Loucy (cell line): Measurements from ENCODE around the gene SYNE2.

Experiments
- H2AFZ ChIP-seq: fragments of 200-600 bp; sonication (generic); 2 replicates; pipeline ENCODE4 v1.6.0; 2016; ENCODE audit warnings: antibody characterized with exemption, mild to moderate bottlenecking, low read length, moderate library complexity
- H3F3A ChIP-seq: fragments of 200-600 bp; 2 replicates; pipeline ENCODE4 v1.6.0; 2016; ENCODE audit warnings: antibody characterized with exemption, low read depth, mild to moderate bottlenecking
- H3K27me3 ChIP-seq: fragments of 200-600 bp; sonication (generic); 2 replicates; pipeline ENCODE4 v1.6.1; 2014; ENCODE audit warnings: low read length, mild to moderate bottlenecking; ENCODE audit not compliant: insufficient read depth, poor library complexity, severe bottlenecking
- H3K36me3 ChIP-seq: fragments of 200-600 bp; sonication (generic); 2 replicates; pipeline ENCODE4 v1.6.1; 2016; ENCODE audit warnings: low read length; ENCODE audit not compliant: insufficient read depth
- H3K4me1 ChIP-seq: fragments of 200-600 bp; sonication (generic); 2 replicates; pipeline ENCODE4 v1.5.1; 2014; ENCODE audit warnings: low read length, mild to moderate bottlenecking; ENCODE audit not compliant: insufficient read depth, poor library complexity, severe bottlenecking
- H3K4me2 ChIP-seq: fragments of 200-600 bp; sonication (generic); 2 replicates; pipeline ENCODE4 v1.6.0; 2014; ENCODE audit warnings: antibody characterized with exemption, low read length, low read depth, mild to moderate bottlenecking; ENCODE audit not compliant: poor library complexity, severe bottlenecking
- H3K4me3 ChIP-seq: fragments of 200-600 bp; sonication (generic); 2 replicates; pipeline ENCODE4 v1.5.1; 2014; ENCODE audit warnings: low read length, mild to moderate bottlenecking, mixed read lengths; ENCODE audit not compliant: poor library complexity, severe bottlenecking
- H3K79me2 ChIP-seq: fragments of 200-600 bp; sonication (generic); 2 replicates; pipeline ENCODE4 v1.6.1; 2014; ENCODE audit warnings: low read length; ENCODE audit not compliant: insufficient read depth
- H3K9ac ChIP-seq: fragments of 200-600 bp; sonication (generic); 2 replicates; pipeline ENCODE4 v1.6.0; 2014; ENCODE audit warnings: mild to moderate bottlenecking, low read depth, low read length, moderate library complexity; ENCODE audit not compliant: poor library complexity, severe bottlenecking
- H3K9me2 ChIP-seq: fragments of 200-600 bp; sonication (generic); replicated peaks from 2 replicates; pipeline ENCODE4 v1.6.1; 2016; ENCODE audit warnings: low read depth, low read length, mixed read lengths
- H3K9me3 ChIP-seq: fragments of 200-600 bp; sonication (generic); 2 replicates; pipeline ENCODE4 v1.6.1; 2014; ENCODE audit warnings: mild to moderate bottlenecking, antibody characterized with exemption, low read length, low read depth; ENCODE audit not compliant: insufficient read depth
- H4K20me1 ChIP-seq: fragments of 200-600 bp; sonication (generic); 2 replicates; pipeline ENCODE4 v1.6.0; 2014; ENCODE audit warnings: antibody characterized with exemption, low read length, mild to moderate bottlenecking; ENCODE audit not compliant: insufficient read depth, poor library complexity, severe bottlenecking
- EZH2phosphoT487 ChIP-seq: fragments of 200-600 bp; IDR thresholded peaks from 2 replicates; pipeline ENCODE4 v1.6.1; 2018; ENCODE audit warnings: antibody characterized with exemption, mild to moderate bottlenecking, moderate library complexity, borderline replicate concordance
- TF ChIP-seq, protein P1 (sequence below): fragments of 200-600 bp; sonication (generic); conservative IDR thresholded peaks from 2 replicates; pipeline ENCODE4 v1.5.1; 2014; ENCODE audit warnings: mild to moderate bottlenecking, antibody characterized with exemption, low read length

Gene SYNE2

DNA sequence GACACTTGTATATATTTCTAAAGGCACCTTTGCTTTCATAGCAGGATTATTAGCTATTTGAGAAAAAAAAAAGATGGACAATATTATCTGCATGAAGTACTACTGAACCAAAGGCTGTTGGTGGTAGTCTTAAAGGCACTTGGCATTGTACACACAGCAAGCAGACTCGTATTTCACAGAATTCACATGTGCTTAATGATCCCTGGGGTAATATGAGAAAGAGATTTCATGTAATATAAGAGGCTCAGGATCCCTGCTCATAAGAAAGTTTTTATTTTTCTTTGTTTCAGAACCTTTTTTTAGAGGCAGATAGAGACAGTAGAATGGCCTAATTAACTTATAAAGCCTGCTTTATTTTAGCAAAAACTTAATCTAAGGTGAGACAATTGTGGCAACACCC lies 59.5 kb downstream of the SYNE2 start:
- H4K20me1 ChIP-seq = no peaks in the 10 kb centered on the region
- H3K9me2 ChIP-seq = no peaks in the 10 kb centered on the region
- no peak overlapping the region for H3K9ac ChIP-seq
- H3F3A ChIP-seq = no peaks in the 10 kb centered on the region
- no peak overlapping the region for H2AFZ ChIP-seq
- H3K9me3 ChIP-seq = no peaks in the 10 kb centered on the region
- no peak overlapping the region for H3K4me2 ChIP-seq
- TF ChIP-seq, protein P1, sequence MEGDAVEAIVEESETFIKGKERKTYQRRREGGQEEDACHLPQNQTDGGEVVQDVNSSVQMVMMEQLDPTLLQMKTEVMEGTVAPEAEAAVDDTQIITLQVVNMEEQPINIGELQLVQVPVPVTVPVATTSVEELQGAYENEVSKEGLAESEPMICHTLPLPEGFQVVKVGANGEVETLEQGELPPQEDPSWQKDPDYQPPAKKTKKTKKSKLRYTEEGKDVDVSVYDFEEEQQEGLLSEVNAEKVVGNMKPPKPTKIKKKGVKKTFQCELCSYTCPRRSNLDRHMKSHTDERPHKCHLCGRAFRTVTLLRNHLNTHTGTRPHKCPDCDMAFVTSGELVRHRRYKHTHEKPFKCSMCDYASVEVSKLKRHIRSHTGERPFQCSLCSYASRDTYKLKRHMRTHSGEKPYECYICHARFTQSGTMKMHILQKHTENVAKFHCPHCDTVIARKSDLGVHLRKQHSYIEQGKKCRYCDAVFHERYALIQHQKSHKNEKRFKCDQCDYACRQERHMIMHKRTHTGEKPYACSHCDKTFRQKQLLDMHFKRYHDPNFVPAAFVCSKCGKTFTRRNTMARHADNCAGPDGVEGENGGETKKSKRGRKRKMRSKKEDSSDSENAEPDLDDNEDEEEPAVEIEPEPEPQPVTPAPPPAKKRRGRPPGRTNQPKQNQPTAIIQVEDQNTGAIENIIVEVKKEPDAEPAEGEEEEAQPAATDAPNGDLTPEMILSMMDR = no peak
- TF ChIP-seq EZH2phosphoT487 = no peak
- no peaks in the 10 kb centered on the region for H3K27me3 ChIP-seq
- H3K79me2 ChIP-seq = 0 out of 2 replicates have a peak, but pooled peaks cover 6% of the 10 kb centered on the region
- peaks cover 7% of the 10 kb centered on the region for H3K4me1 ChIP-seq
- no peak overlapping the region for H3K4me3 ChIP-seq
- peaks cover 9% of the 10 kb centered on the region; the same call in 1 of the 2 replicates for H3K36me3 ChIP-seq

DNA sequence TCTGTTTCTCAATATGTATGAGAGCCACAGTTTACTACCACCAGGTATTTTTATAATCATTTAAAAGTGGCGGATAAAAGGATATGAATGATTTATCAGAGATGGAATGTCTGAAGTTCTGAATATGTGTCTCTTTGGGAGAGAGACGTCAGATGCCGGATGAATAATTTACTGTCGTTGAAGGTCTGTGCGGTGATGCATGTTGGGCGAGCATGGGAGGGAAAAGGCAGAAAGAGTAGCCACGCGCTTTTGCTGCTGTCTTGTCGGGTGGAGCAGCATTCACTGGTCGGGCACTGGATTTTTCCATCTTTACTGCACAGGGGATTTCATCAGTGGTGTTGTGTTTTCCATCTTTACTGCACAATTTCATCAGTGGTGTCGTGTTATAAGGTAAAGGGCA lies 65.6 kb downstream of the SYNE2 start:
- TF ChIP-seq EZH2phosphoT487 = no peak
- TF ChIP-seq, protein P1 = no peak
- H3F3A ChIP-seq = no peaks in the 10 kb centered on the region
- H3K9me3 ChIP-seq = no peaks in the 10 kb centered on the region
- no peaks in the 10 kb centered on the region for H3K4me1 ChIP-seq
- H3K4me2 ChIP-seq = no peak overlapping the region
- H2AFZ ChIP-seq = no peak overlapping the region
- no peaks in the 10 kb centered on the region for H3K79me2 ChIP-seq
- H3K9ac ChIP-seq = no peak overlapping the region
- no peaks in the 10 kb centered on the region for H3K36me3 ChIP-seq
- no peaks in the 10 kb centered on the region for H4K20me1 ChIP-seq
- H3K4me3 ChIP-seq = no peak overlapping the region
- no peaks in the 10 kb centered on the region for H3K9me2 ChIP-seq
- H3K27me3 ChIP-seq = no peaks in the 10 kb centered on the region

DNA sequence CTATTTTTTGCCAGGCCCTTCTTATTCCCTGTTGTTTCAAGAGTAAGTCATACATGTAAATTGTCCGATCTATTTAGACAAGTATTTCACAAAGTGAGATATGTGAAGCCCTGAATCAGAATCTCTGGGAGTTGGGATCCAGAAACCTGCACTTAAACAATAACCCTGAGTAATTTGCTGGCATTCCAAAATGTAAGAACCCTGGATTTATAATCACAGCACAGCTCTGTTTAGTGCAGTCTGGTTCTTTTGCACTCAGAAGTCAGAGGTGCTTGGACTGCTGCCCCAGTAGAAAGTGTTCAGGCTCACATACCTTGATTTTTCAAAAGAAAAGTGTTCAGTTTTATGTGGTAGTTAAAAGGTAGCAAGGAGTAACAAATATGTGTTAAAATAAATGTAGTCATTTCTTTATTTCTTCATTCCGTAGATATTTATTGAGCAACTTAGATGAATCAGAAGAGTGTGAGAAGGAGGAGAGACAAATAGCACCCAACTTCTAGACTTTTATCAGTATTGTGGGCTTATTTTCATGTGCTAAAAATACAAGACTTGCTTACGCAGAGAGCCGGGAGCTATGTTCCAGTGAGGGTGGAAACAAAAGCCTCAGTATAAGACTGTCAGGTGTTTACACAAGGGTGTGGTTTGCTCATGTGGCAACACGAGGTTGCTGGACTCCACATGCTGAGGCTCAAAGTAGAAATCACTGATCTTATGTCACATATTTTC lies 70.1 kb downstream of the SYNE2 start:
- Histone ChIP-seq H4K20me1 (no peaks in the 10 kb centered on the region), H3K36me3 (0 out of 2 replicates have a peak, but pooled peaks cover 4% of the 10 kb centered on the region), H2AFZ (no peak overlapping the region), H3F3A (no peaks in the 10 kb centered on the region), H3K9ac (no peak overlapping the region), H3K4me3 (no peak overlapping the region), H3K4me2 (no peak overlapping the region), H3K27me3 (no peaks in the 10 kb centered on the region), H3K79me2 (no peaks in the 10 kb centered on the region), H3K9me3 (no peaks in the 10 kb centered on the region; the same call in 1 of the 2 replicates), H3K4me1 (no peaks in the 10 kb centered on the region), H3K9me2 (no peaks in the 10 kb centered on the region)
- no peak for TF ChIP-seq EZH2phosphoT487
- TF ChIP-seq, protein P1 = no peak
